Stomach (tissue), 9 donors: Measurements from ENCODE around the gene LRRC15. TPM values are rescaled to one million over a fixed set of nuclear protein-coding genes. Genes with fewer than 3 reads are reported as not detected.

Experiments used
- DNase-seq, 2 donors: peaks; one replicate each; pipeline versions ENCODE4 v3.0.0 to v3.0.0-alpha.2; 2013 to 2019
- H3K27ac ChIP-seq, 5 donors: fragments of 200-600 bp in 4 of 5; sonication (generic) in 4 of 5; one replicate each; pipeline ENCODE4 v1.5.1; 2013 to 2019; ENCODE audit warnings: mild to moderate bottlenecking in 1 of 5, moderate library complexity in 1 of 5
- H3K27me3 ChIP-seq, 3 donors: fragments of 200-600 bp; sonication (generic); one replicate each; pipeline ENCODE4 v1.5.1; 2017 to 2019; ENCODE audit warnings: mixed run types in 1 of 3
- H3K36me3 ChIP-seq, 4 donors: fragments of 200-600 bp; sonication (generic); 1 replicate in 3 of 4; 2 replicates in 1 of 4; pipeline ENCODE4 v1.5.1; 2016 to 2019
- H3K4me1 ChIP-seq, 4 donors: fragments of 200-600 bp; sonication (generic); one replicate each; pipeline ENCODE4 v1.5.1; 2016 to 2019
- H3K4me3 ChIP-seq, 4 donors: fragments of 200-600 bp; sonication (generic) in 3 of 4; one replicate each; pipeline ENCODE4 v1.5.1; 2016 to 2019; ENCODE audit warnings: mild to moderate bottlenecking in 1 of 4
- H3K9me3 ChIP-seq, 4 donors: fragments of 200-600 bp; sonication (generic); one replicate each; pipeline ENCODE4 v1.5.1; 2016 to 2019
- CTCF ChIP-seq, 7 experiments: fragments of 450-650 bp in 4 of 7; fragments of 200-600 bp in 3 of 7; sonication (generic) in 3 of 7; IDR thresholded peaks; one replicate each; pipeline ENCODE4 v1.5.1; 2016 to 2019; ENCODE audit warnings: antibody characterized with exemption in 7 of 7, control low read depth in 2 of 7, mild to moderate bottlenecking in 1 of 7
- EP300 ChIP-seq: sonication (generic); formaldehyde crosslinking; IDR thresholded peaks from one replicate; pipeline ENCODE4 v1.6.1; 2017; ENCODE audit warnings: antibody characterized with exemption
- POLR2A ChIP-seq, 4 donors: fragments of 450-650 bp; IDR thresholded peaks; one replicate each; pipeline ENCODE4 v1.6.1; 2016; ENCODE audit warnings: antibody characterized with exemption in 4 of 4, control low read depth in 2 of 4, mild to moderate bottlenecking in 1 of 4, moderate library complexity in 1 of 4
- POLR2AphosphoS5 ChIP-seq, 3 donors: sonication (generic); formaldehyde crosslinking; IDR thresholded peaks; one replicate each; pipeline ENCODE4 v1.6.1; 2016; ENCODE audit warnings: antibody characterized with exemption in 3 of 3
- WGBS, 5 donors: extraction: QIAGEN DNeasy Blood & Tissue Kit in 3 of 5; methylation state at CpG; one replicate each; pipeline versions ENCODE4 v1.1.5 to v1.1.7; 2013 to 2018; 5-methylcytosine and 5-hydroxymethylcytosine counted together
- intact Hi-C: fragments of 100-400 bp; cut with DNase I; formaldehyde crosslinking; loops from one replicate; pipeline ENCODE4 v1.15.1; 2023; ENCODE audit warnings: low total_unique reads
- polyA plus RNA-seq, 3 donors: library from polyadenylated mRNA; stranded (reverse); fragments of 200-250 nt; gene quantifications; one replicate each; pipeline ENCODE4 v1.2.3, GENCODE V29; 2013
- total RNA-seq, 5 donors: library from RNA; depleted of rRNA; stranded (reverse); fragments of >200 nt; gene quantifications; one replicate each; pipeline versions ENCODE4 v1.1.0 to v1.2.3, GENCODE V29; 2014 to 2016
- donor health status: healthy with polysubstance abuse.
- donor health status: Bipolar disorder and iron deficiency.
- donor health status: healthy.

Gene LRRC15
- total and polyA plus RNA-seq, 8 donors: 0.03 to 1.7 (median 0.43) TPM; not detected in 3

GRCh38 chr3:194355379-194355778 is 14.2 kb downstream of the LRRC15 start:
- no peaks in the 10 kb centered on the region for H3K9me3 ChIP-seq
- intact Hi-C loops: no loop called here
- WGBS, 5 donors: 71 to 78% (median 75%) methylated on average over 7 of the region's 7 CpGs
- H3K27ac ChIP-seq: no peak overlapping the region
- H3K4me3 ChIP-seq: no peak overlapping the region
- no peaks in the 10 kb centered on the region for H3K36me3 ChIP-seq
- H3K27me3 ChIP-seq: peaks cover 0 to 4% (median 0%) of the 10 kb centered on the region in 3 donors
- no peaks in the 10 kb centered on the region for H3K4me1 ChIP-seq
- TF ChIP-seq POLR2A (IDR thresholded peaks at IDR 0.05): no peak
- TF ChIP-seq CTCF (IDR thresholded peaks at IDR 0.05): no peak
- no peak for TF ChIP-seq POLR2AphosphoS5 (IDR thresholded peaks at IDR 0.05)
- no peak for TF ChIP-seq EP300
- no peak for DNase-seq

- no peak for TF ChIP-seq EP300
- TF ChIP-seq POLR2AphosphoS5 (IDR thresholded peaks at IDR 0.05): no peak
- TF ChIP-seq POLR2A (IDR thresholded peaks at IDR 0.05): no peak
- TF ChIP-seq CTCF (IDR thresholded peaks at IDR 0.05): no peak
- Histone ChIP-seq H3K4me1 (no peaks in the 10 kb centered on the region), H3K27me3 (peaks cover 0 to 4% (median 0%) of the 10 kb centered on the region in 3 donors), H3K4me3 (no peak overlapping the region), H3K36me3 (no peaks in the 10 kb centered on the region), H3K9me3 (no peaks in the 10 kb centered on the region), H3K27ac (no peak overlapping the region)
- DNase-seq: no peak
- WGBS, 5 donors: 49 to 74% (median 71%) methylated on average over 2 of the region's 2 CpGs
- intact Hi-C loops: no loop called here
Observed at GRCh38 chr3:194354315-194354714, 15.2 kb downstream of the LRRC15 start.

- 83 to 88% (median 85%) methylated on average over 10 of the region's 10 CpGs for WGBS, 5 donors
- no peak for DNase-seq
- intact Hi-C loops: no loop called here
- H3K27ac ChIP-seq: no peak overlapping the region
- H3K36me3 ChIP-seq: no peaks in the 10 kb centered on the region
- H3K4me1 ChIP-seq: no peaks in the 10 kb centered on the region
- TF ChIP-seq POLR2A (IDR thresholded peaks at IDR 0.05): no peak
- no peak for TF ChIP-seq POLR2AphosphoS5 (IDR thresholded peaks at IDR 0.05)
- TF ChIP-seq EP300: no peak
- TF ChIP-seq CTCF (IDR thresholded peaks at IDR 0.05): no peak
- no peak overlapping the region for H3K4me3 ChIP-seq
- H3K27me3 ChIP-seq: peaks cover 0 to under 1% (median 0%) of the 10 kb centered on the region in 3 donors
- no peaks in the 10 kb centered on the region for H3K9me3 ChIP-seq
Observed at GRCh38 chr3:194352667-194353246, 16.8 kb downstream of the LRRC15 start.

- Histone ChIP-seq H3K4me3 (no peak overlapping the region), H3K36me3 (no peaks in the 10 kb centered on the region), H3K27me3 (no peaks in the 10 kb centered on the region), H3K27ac (no peak overlapping the region), H3K4me1 (no peaks in the 10 kb centered on the region), H3K9me3 (no peaks in the 10 kb centered on the region)
- intact Hi-C loops: no loop called here
- 90 to 98% (median 93%) methylated on average over 14 of the region's 14 CpGs for WGBS, 5 donors
- no peak for TF ChIP-seq EP300
- no peak for TF ChIP-seq CTCF (IDR thresholded peaks at IDR 0.05)
- TF ChIP-seq POLR2A (IDR thresholded peaks at IDR 0.05): no peak
- TF ChIP-seq POLR2AphosphoS5 (IDR thresholded peaks at IDR 0.05): no peak
- DNase-seq: no peak
Observed at GRCh38 chr3:194351952-194352536, 17.5 kb downstream of the LRRC15 start.
